Measurements from ENCODE around the gene FNBP1.

DNA sequence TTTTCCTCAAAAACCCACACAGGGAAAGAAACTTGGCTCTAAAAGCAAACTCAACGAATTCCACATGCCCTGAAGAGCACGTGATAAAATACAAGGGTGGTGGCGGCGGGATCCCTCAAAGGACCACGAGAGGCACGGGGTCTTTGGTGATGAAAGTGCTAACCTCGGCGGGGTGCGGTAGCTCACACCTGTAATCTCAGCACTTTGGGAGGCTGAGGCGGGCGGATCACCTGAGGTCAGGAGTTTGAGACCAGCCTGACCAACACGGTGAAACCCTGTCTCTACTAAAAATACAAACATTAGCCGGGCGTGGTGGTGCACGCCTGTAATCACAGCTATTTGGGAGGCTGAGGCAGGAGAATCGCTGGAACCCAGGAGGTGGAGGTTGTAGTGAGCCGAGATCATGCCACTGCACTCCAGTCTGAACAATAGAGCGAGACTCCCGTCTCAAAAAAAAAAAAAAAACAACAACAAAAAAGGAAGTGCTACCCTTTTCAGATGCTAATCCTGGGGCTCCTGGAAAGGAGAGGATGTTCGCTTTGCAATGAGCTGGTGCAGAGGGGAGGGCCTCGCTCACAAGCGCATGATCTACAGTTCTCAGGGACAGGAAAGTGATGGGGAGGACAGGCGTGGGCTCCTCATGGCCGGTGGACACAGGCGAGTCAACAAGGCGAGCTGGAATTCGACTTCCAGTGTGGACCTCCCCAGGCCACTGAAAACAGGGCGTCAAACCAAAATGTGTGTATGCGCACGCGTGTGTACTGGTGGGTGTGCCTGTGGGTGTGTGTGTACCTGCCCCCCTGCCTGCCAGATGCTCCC, 153.7 kb downstream of the FNBP1 start:
- TF ChIP-seq, protein P1, sequence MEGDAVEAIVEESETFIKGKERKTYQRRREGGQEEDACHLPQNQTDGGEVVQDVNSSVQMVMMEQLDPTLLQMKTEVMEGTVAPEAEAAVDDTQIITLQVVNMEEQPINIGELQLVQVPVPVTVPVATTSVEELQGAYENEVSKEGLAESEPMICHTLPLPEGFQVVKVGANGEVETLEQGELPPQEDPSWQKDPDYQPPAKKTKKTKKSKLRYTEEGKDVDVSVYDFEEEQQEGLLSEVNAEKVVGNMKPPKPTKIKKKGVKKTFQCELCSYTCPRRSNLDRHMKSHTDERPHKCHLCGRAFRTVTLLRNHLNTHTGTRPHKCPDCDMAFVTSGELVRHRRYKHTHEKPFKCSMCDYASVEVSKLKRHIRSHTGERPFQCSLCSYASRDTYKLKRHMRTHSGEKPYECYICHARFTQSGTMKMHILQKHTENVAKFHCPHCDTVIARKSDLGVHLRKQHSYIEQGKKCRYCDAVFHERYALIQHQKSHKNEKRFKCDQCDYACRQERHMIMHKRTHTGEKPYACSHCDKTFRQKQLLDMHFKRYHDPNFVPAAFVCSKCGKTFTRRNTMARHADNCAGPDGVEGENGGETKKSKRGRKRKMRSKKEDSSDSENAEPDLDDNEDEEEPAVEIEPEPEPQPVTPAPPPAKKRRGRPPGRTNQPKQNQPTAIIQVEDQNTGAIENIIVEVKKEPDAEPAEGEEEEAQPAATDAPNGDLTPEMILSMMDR (IDR thresholded peaks at IDR 0.05; ENCODE audit: poor library complexity) = no peak
- TF ChIP-seq EZH2 (IDR thresholded peaks at IDR 0.05; ENCODE audit: borderline replicate concordance) (no peak), EZH2phosphoT487 (IDR thresholded peaks at IDR 0.05; ENCODE audit: low read depth, severe bottlenecking, unreplicated experiment) (no peak)

All from hepatocyte (in vitro differentiated cells).